NB4 (cell line): ENCODE measurements around the gene COL6A2.

Source experiments
- CTCF ChIP-seq: IDR thresholded peaks from one replicate; pipeline ENCODE4 v1.5.1; 2012; ENCODE audit warnings: low read depth, low read length
- MAX ChIP-seq: IDR thresholded peaks from 2 replicates; pipeline ENCODE4 v1.6.1; 2011; ENCODE audit warnings: low read depth, low read length

- TF ChIP-seq CTCF (no peak), MAX (no peak)
Measured at GRCh38 chr21:46152927-46153246, 55.0 kb downstream of the COL6A2 start.
